SKM-1 treated with dmso at 0.1 percent for 144 hours (cell line): ENCODE data around the gene TAS1R2.
A peak's percentile ranks its signal among the peaks of the same experiment; 100 is the strongest.

ENCODE experiments used
- DNase-seq: peaks from one replicate; lab custom pipeline; 2025; ENCODE audit not compliant: unreplicated experiment; lab: John Stamatoyannopoulos, UW

The TAS1R2 gene

GRCh38 chr1:18823438-18823837 lies 36.0 kb downstream of the TAS1R2 start:
- no peak for DNase-seq

DNA sequence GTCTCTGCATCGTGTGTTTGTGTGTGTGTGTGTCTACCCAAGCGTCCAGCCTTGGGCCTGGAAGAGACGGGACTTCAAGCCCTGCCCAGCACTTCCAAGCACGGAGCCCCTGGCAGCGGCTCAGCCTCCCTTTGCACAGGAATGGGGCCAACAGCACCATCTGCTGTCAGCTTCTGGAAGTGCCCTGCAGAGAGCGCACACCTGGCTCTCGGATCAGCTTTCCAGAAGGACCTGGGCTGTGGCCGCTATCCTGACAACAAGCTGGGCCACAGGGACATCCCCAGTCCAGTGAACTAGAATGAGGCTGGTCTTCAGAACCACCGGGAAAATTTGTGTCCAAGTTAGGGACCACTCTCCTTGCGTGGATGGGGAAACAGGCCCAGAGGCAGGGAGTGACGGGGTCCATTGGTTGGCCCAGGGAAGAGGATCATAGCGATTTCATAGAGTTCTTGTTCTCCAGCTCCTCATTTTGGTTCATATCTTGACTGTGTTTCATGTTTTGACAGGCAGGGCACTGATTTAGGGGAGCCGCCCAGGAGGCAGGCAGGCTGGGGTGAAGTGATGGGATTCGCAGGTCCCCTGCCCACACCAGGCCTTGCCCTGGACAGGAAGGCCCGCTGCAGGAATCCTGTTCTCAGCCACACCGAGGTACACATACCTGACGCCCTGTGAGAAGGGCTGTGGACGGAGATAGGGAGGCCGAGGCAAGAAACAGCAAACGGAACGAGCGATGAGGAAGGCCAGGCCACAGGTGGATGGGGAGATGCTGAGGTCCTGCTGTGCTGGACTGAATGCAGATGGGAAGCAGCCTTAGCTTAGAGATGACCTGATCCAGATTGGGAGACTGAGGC lies 38.4 kb downstream of the TAS1R2 start:
- DNase-seq = peak; percentile 17

GRCh38 chr1:18819986-18820790 lies 39.3 kb downstream of the TAS1R2 start:
- DNase-seq = no peak

- no peak for DNase-seq
These were observed 40.3 kb downstream of the TAS1R2 start for GRCh38 chr1:18819203-18819602.

DNA sequence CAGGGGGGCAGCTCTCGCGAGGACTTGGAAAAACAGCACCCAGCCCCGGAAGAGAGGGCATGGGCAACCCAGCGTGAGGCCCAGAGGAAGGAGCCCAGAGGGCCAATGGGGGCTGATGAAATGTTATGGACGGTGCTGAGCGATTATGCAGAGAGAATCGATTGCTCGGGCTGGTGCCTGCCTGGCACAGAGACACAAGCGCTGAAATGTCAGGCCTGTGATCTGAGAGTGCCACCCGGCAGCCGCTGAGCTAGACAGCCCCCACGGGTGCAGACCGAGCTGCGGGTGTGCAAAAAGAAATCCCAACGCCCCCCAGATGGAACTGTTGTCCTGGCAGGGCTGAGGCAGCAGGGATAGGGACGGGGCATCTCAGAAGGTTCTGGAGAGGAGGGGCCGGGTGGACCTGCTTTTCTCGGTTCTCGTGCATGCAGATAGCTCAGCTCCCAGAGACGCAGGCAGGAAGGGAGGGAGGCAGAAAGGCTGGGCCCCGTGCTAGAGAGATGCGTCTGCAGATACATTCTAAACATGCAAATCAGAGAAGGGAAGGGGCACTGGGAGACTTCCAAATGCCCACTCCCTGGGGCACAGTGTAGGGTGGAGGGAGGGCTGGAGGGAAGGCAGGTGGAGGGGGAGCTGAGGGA lies 41.5 kb downstream of the TAS1R2 start:
- DNase-seq = no peak

- no peak for DNase-seq
These were observed 42.1 kb downstream of the TAS1R2 start for GRCh38 chr1:18817316-18817715.

DNA sequence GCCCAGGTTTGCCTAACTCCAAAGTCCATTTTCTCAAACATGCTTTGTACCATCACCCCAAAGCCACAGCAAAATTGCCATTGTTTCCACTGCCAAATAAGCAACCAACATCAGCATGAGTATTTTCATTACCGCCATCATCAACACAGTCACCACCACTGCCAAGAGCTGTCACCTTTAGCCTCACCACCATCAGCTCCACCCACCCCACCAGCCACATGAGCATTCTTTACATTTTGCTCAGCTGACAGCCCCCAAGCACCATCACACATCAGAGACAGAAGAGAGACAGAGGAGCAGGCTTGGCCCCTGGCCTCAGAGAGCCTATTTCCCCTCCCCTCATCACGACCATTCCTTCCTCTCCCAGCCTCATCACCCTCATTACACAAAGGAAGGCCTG lies 42.7 kb downstream of the TAS1R2 start:
- no peak for DNase-seq

GRCh38 chr1:18814874-18815531 lies 44.5 kb downstream of the TAS1R2 start:
- no peak for DNase-seq

- no peak for DNase-seq
These were observed 45.0 kb downstream of the TAS1R2 start for GRCh38 chr1:18814425-18814824.

- no peak for DNase-seq
These were observed 47.0 kb downstream of the TAS1R2 start for GRCh38 chr1:18812453-18812939.

GRCh38 chr1:18811733-18812452 lies 47.6 kb downstream of the TAS1R2 start:
- no peak for DNase-seq

DNA sequence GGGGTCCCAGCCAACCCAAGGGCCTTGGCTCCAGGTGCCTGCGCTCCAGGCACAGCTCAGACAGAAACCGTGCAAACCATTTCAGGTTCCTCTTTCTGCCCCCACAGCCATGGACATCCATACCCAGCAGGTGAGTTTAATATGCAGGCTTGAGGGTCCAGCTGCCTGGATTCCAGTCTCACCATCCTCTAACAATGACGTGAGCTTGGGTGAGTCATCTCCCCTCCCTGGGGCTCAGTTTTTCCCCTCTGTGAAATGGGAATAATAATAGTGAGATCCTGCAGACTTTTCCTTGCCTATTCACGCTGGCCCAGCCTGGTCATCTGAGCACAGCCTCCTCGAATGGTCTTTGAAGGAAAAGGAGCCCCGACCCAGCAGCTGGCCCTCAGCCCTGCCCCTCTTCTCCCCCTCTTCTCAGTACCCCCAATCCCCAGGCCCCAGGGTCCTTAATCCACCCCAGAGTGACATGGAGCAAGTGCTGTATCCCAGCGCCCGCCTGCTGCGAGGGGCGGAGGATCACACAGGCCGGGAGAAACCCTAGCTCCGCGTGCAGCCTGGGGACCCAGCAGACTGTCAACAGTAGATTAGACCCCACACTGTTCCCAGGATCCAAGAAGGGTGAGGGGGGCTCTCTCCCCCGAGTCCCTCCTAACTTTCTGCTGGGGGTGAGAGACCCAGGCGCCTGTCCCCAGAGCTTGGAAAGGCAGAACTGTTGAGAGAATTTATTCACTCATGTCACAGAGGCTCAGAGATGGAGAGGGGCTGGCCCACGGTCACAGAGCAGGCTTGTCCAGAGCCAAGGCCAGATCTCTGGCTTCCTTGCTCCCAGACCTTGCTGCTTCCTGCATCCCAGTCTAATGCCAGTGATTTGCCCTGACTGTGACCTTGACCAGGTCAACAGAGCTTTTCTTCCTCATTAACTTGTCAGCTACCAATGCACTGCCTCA lies 49.2 kb downstream of the TAS1R2 start:
- no peak for DNase-seq

DNA sequence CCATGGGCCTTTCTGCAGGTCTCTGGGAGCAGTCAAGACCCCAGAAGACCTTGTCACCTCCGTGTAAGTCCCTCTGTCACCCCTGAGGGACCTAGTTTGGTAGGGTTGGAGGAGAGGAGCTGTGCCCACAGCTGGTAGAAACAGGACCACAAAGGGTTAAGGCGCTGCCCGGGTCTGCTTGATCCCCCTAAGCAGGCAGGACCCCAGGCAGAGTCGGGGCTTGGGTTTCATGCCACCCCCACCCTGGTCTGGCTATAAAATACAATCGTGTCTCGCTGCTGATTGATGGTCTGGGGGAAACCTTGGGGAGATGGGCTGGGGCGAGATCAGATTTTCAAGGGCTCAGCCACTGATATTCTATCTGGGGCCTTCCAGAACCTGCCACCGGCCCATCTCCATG lies 50.9 kb downstream of the TAS1R2 start:
- no peak for DNase-seq

GRCh38 chr1:18807334-18808063 lies 52.0 kb downstream of the TAS1R2 start:
- no peak for DNase-seq

- no peak for DNase-seq
These were observed 53.3 kb downstream of the TAS1R2 start for GRCh38 chr1:18805925-18806849.

DNA sequence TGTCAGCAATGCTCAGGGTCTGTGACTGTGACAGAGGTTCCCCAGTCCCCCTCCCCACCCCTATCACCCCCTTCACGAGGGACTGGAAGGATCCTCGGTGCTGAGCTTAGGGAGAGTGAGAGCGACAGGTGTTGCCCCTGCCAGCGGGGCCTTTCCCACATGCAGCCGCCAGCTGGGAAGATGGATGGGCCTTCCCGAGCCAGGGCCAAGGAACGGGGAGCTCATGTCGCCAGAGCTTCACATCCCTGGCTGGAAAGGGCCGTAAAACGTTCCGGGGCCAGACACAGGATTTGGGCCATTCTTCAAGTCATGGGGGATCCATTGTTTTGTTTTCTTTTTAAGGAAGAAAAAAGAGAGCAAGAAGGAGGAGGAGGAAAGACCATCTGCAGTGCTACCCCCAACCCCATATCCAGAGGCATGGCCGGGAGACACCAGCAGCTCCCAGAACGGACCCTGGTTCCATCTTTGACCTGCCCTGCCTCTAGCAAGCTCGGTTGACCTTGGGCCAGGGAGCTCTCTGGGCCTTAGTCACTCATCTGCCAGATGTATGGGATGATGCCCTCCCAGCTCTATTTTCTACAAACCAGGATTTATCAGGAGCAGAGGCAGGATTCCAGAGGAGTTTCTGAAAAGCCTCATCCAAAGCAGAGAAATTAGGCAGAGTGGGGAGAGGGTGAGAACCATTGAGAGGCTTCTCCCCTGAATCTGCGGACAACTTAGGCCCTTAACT lies 54.1 kb downstream of the TAS1R2 start:
- DNase-seq = no peak

- no peak for DNase-seq
These were observed 55.6 kb downstream of the TAS1R2 start for GRCh38 chr1:18803851-18804250.
